Esophagus (tissue), 2 donors: ENCODE data around the gene SLC26A3. TPM values are rescaled to one million over a fixed set of nuclear protein-coding genes. Genes with fewer than 3 reads are reported as not detected.

Experiments
- polyA plus RNA-seq, 2 donors: library from polyadenylated mRNA; stranded (reverse); fragments of 200-250 nt; gene quantifications; one replicate each; pipeline ENCODE4 v1.2.3, GENCODE V29; 2013
- donor health status: healthy with polysubstance abuse.
- donor health status: Bipolar disorder and iron deficiency.

The SLC26A3 gene
- polyA plus RNA-seq, 2 donors: 0.01 to 0.18 TPM

Other genes with a start within 250 kb of the SLC26A3 start
- gene COG5, start 239.3 kb downstream of the SLC26A3 start, polyA plus RNA-seq: 1 to 10 TPM; 4.3 to 7.2 TPM
- gene DUS4L, start 239.3 kb downstream of the SLC26A3 start, polyA plus RNA-seq: 1 to 10 TPM; 3.5 to 4.0 TPM
- gene BCAP29, start 223.0 kb downstream of the SLC26A3 start, polyA plus RNA-seq: 10 to 100 TPM; 46.4 to 49.0 TPM
- under 1 TPM; 0.02 to 0.06 TPM for gene SLC26A4, start 142.4 kb downstream of the SLC26A3 start, polyA plus RNA-seq
- gene CBLL1, start 59.1 kb downstream of the SLC26A3 start, polyA plus RNA-seq: 1 to 10 TPM; 4.2 to 6.5 TPM
- 10 to 100 TPM in 1 of 2 donors, 1 to 10 TPM in 1; 9.3 to 74.6 TPM for gene DLD, start 88.0 kb upstream of the SLC26A3 start, polyA plus RNA-seq
- gene LAMB1, start 199.9 kb upstream of the SLC26A3 start, polyA plus RNA-seq: 10 to 100 TPM; 25.2 to 27.5 TPM